DMS153 treated with DMSO at 0.1 percent for 48 hours (cell line): ENCODE data around the gene GPR180.
"Not testable (repeated sequence)": the region's sequence is repeated elsewhere in the genome, so short reads cannot be mapped to it uniquely, and the experiment has no call there.

Source experiments
- DNase-seq: peaks from one replicate; lab custom pipeline; 2025; ENCODE audit not compliant: unreplicated experiment; lab: John Stamatoyannopoulos, UW

GPR180 gene

GRCh38 chr13:94595950-94596574, 5.6 kb upstream of the GPR180 start, which contains the start of gene TGDS:
TSS of gene TGDS (minus strand) at chr13:94596152. CDS start at chr13:94596136, 16 bp downstream.
- DNase-seq = peak; percentile 88

- no peak for DNase-seq
Measured at GRCh38 chr13:94596575-94596971, 5.1 kb upstream of the GPR180 start.

GRCh38 chr13:94598281-94598680, 3.4 kb upstream of the GPR180 start:
- DNase-seq = no peak

GRCh38 chr13:94599877-94600276, 1.8 kb upstream of the GPR180 start:
- no peak for DNase-seq

GRCh38 chr13:94602467-94602866, 810 bp downstream of the GPR180 start:
- no peak for DNase-seq

- no peak for DNase-seq
Measured at GRCh38 chr13:94607056-94607455, 5.4 kb downstream of the GPR180 start.

GRCh38 chr13:94607939-94608338, 6.3 kb downstream of the GPR180 start:
- no peak for DNase-seq

GRCh38 chr13:94608586-94608985, 6.9 kb downstream of the GPR180 start:
- no peak for DNase-seq

GRCh38 chr13:94609196-94609595, 7.5 kb downstream of the GPR180 start:
- DNase-seq = no peak

GRCh38 chr13:94610475-94610874, 8.8 kb downstream of the GPR180 start:
- no peak for DNase-seq

GRCh38 chr13:94612050-94612449, 10.4 kb downstream of the GPR180 start:
- DNase-seq = no peak

- no peak for DNase-seq
Measured at GRCh38 chr13:94613051-94613450, 11.4 kb downstream of the GPR180 start.

- DNase-seq = peak; percentile 62
Measured at GRCh38 chr13:94617389-94618000, 15.8 kb downstream of the GPR180 start.

- peak; percentile 60 for DNase-seq
Measured at GRCh38 chr13:94620286-94620896, 18.7 kb downstream of the GPR180 start.

GRCh38 chr13:94622344-94622743, 20.7 kb downstream of the GPR180 start:
- no peak for DNase-seq

GRCh38 chr13:94623316-94623715, 21.7 kb downstream of the GPR180 start:
- no peak for DNase-seq

- no peak for DNase-seq
Measured at GRCh38 chr13:94630858-94631257, 29.2 kb downstream of the GPR180 start.

- no peak for DNase-seq
Measured at GRCh38 chr13:94632226-94632980, 30.7 kb downstream of the GPR180 start.

GRCh38 chr13:94636096-94636495, 34.4 kb downstream of the GPR180 start:
- not testable (repeated sequence) for DNase-seq

GRCh38 chr13:94636942-94637578, 35.4 kb downstream of the GPR180 start:
- no peak for DNase-seq

GRCh38 chr13:94637677-94638076, 36.0 kb downstream of the GPR180 start:
- DNase-seq = not testable (repeated sequence)
